Posterior vena cava (tissue), 2 donors: ENCODE results near the gene MYL12A. TPM values are rescaled to one million over a fixed set of nuclear protein-coding genes. Genes with fewer than 3 reads are reported as not detected.
A peak's percentile ranks its signal among the peaks of the same experiment; 100 is the strongest.
"Not testable (repeated sequence)": the region's sequence is repeated elsewhere in the genome, so short reads cannot be mapped to it uniquely, and the experiment has no call there.

ENCODE experiments used
- DNase-seq: peaks from one replicate; pipeline ENCODE4 v3.0.0-alpha.2; 2020; ENCODE audit warnings: low spot score
- intact Hi-C, 2 donors: fragments of 100-400 bp; cut with DNase I; formaldehyde crosslinking; loops; one replicate each; pipeline versions ENCODE4 v1.14.1 to v1.14.2; 2022 to 2023
- total RNA-seq, 2 donors: library from RNA; stranded (reverse); fragmentation: NEBNext Ultra II Directional; extraction: Animal tissue kit (Norgen Biotek cat#: 25700); gene quantifications; one replicate each; pipeline ENCODE4 v1.2.1, GENCODE V29; 2021
- donor health status: DM: yes; HTN: yes; CAD: no.
- donor health status: DM: yes; HTN: yes; CAD: no.

MYL12A gene
- total RNA-seq, 2 donors from 2014 or later = 331 to 410 TPM

DNA sequence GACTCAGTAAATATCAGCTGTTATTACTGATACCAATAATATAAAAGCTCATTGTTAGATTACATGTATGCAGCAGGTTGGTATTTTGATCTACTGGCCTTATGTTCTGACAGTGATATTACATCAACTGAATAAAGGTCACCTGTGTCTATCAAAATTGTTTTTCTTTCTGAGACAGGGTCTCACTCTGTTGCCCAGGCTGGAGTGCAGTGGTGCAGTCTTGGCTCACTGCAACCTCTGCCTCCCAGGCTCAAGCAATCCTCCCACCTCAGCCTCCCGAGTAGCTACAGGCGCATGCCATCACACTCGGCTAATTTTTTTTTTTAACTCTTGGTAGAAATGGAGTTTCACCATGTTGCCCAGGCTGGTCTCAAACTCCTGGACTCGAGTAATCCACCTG is 26.7 kb upstream of the MYL12A start:
- intact Hi-C loops, DNase-seq: not testable (repeated sequence)

GRCh38 chr18:3221496-3221895 is 26.1 kb upstream of the MYL12A start:
- intact Hi-C loops = no loop called here
- DNase-seq = no peak

- DNase-seq = no peak
- intact Hi-C loops = no loop called here
These were observed 24.2 kb upstream of the MYL12A start for GRCh38 chr18:3223356-3223755.

DNA sequence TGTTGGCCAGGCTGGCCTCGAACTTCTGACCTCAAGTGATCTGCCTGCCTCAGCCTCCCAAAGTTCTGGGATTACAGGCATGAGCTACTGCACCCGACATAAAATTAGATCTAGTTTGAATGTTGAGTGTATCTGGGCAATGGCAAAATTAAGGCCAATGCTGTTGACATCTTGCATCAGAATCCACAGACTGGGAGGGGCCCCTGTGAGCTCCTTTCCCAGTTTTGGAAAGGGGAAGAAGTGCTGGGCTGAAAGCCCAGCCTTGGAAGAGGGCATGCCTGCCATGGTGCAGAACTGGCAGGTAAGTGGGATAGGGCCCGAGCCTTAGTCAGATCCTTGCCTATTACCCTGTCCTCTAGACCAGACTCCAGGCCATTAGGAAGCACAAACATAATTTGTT is 23.4 kb upstream of the MYL12A start:
- DNase-seq = no peak
- intact Hi-C loops = no loop called here

DNA sequence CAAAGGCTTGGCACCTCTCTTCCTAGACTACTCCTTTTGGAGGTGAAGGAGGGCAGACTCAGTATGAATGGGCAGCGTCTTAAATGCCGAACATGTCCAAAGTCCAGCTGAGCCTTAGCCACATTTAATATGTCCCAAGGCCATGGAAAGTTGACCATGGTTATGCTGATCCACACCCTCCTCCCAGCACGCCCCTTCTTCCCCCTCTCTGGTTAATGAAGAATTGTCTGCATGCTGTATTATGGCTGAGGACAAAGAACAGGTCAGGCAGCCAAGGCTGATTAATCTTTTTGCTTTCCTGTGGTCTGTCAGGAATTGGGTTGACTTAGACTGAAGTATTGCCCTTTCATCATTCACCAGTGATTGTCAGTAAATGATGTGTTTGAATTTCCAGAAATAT is 22.0 kb upstream of the MYL12A start:
- intact Hi-C loops = no loop called here

GRCh38 chr18:3226048-3226447 is 21.6 kb upstream of the MYL12A start:
- no peak for DNase-seq
- intact Hi-C loops = no loop called here

More for the DNA sequence above, 22.0 kb upstream of the MYL12A start:
- no peak for DNase-seq

GRCh38 chr18:3230401-3231334 is 16.9 kb upstream of the MYL12A start:
- DNase-seq = no peak
- intact Hi-C loops = loop anchor here in 1 of 2 donors (10.0 kb wide), 1 partner anchor 66 kb away; no protein-coding TSS in a partner anchor

GRCh38 chr18:3233004-3233403 is 14.6 kb upstream of the MYL12A start:
- no peak for DNase-seq
- intact Hi-C loops = loop anchor here in 1 of 2 donors (10.0 kb wide), 1 partner anchor 68 kb away; no protein-coding TSS in a partner anchor

DNA sequence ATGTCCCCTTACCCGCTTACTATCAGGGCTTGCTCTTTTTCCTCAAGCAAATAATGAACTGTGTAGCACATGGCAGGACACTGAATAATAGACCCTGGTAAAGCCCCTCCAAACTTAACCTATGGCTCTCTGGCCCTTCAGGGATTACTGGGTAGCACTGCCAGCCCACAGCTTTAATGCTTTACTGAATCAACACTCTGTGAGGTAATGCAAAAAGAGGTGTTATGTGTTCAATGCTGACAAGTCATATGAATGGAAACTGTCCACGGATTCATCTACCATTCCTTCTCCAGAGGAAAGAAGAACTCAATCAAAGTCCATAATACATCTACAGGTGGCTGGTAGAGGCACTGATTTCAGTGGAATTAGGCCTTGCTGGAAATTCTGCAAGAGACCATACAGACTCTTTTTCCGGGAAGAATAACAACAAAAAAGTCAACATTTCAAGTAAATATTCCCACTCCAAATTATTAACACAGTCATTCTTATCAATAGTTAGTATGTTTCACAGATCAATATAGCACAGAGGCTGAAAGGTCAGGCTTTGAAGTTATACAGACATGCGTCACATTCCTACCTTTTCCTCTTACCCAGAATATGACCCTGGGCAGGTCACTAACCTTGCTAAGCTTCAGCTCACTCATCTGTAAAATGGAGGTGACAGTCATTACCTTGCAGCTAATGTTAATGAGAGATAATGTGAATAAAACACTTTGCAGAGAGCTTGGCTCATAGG is 14.0 kb upstream of the MYL12A start:
- intact Hi-C loops = loop anchor here in 1 of 2 donors (10.0 kb wide), 1 partner anchor 69 kb away; no protein-coding TSS in a partner anchor
- no peak for DNase-seq

GRCh38 chr18:3234457-3234856 is 13.1 kb upstream of the MYL12A start:
- intact Hi-C loops = loop anchor here in 1 of 2 donors (10.0 kb wide), 1 partner anchor 70 kb away; no protein-coding TSS in a partner anchor
- no peak for DNase-seq

DNA sequence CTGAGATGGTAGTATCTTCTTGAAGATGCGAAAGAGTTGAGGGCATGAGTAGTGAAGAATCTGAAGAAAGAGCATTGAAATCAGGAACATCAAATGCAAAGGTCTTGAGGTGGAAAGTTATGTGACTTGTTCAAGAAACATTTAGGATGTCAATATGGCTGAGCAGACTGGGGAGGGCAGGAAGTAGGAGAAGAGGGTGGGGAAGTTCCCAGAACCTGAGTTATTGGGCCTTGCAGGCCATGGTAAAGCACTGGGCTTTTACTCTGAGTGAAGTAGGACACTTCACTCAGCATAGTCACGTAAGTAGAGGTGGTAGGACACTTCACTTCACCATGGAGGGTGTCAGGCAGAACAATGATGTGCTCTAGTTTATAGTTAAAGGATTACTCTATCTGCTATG is 11.8 kb upstream of the MYL12A start:
- no peak for DNase-seq
- intact Hi-C loops = loop anchor here in 1 of 2 donors (10.0 kb wide), 1 partner anchor 71 kb away; no protein-coding TSS in a partner anchor

DNA sequence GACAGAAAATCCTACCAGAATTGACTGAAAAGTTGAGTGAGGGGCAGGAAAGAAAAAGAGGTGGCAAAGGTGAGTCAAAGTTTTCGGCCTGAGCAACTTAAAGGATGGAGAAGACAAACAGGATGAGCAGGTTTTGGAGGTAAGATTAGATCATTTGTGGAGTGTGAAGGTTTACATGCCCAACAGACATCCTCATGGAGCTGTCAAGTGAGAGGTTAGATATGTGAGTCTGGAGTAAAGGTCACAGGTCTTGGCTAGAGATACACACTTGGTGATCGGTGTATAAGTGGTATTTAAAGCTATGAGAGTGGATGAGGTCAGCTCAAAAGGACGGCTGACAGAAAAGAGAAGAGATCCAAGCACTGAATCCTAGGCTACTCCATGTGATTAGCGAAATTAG is 11.1 kb upstream of the MYL12A start:
- intact Hi-C loops = loop anchor here in 1 of 2 donors (10.0 kb wide), 1 partner anchor 72 kb away; no protein-coding TSS in a partner anchor
- DNase-seq = no peak

- intact Hi-C loops = loop anchor here in 1 of 2 donors (10.0 kb wide), 1 partner anchor 74 kb away; no protein-coding TSS in a partner anchor
- DNase-seq = no peak
These were observed 8.9 kb upstream of the MYL12A start for GRCh38 chr18:3238742-3239141.

DNA sequence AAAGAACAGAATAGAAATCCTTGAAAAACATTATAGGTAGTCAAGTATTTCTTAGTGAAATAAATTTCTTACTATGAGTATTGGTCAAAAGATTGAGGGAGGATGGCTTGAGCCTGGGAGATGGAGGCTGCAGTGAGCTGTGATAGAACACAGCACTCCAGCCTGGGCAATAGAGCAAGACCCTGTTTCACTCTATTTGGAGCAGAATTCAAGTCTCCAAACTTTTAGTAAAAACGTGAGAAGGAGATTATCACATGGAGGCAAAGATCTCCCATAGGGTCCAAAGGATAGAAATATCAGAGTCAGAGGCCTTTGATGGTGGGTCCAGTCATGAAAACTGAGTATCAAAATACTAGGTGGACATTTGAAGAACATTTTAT is 2.4 kb upstream of the MYL12A start:
- intact Hi-C loops = loop anchor here (5.0 to 10.0 kb wide), 3 partner anchors 90 to 588 kb away; partner anchors contain the start of gene SMCHD1 (in 1 of the 2)
- DNase-seq = no peak

GRCh38 chr18:3245853-3246634 is 1.6 kb upstream of the MYL12A start:
- intact Hi-C loops = loop anchor here (5.0 to 10.0 kb wide), 3 partner anchors 91 to 589 kb away; partner anchors contain the start of gene SMCHD1 (in 1 of the 2)

DNA sequence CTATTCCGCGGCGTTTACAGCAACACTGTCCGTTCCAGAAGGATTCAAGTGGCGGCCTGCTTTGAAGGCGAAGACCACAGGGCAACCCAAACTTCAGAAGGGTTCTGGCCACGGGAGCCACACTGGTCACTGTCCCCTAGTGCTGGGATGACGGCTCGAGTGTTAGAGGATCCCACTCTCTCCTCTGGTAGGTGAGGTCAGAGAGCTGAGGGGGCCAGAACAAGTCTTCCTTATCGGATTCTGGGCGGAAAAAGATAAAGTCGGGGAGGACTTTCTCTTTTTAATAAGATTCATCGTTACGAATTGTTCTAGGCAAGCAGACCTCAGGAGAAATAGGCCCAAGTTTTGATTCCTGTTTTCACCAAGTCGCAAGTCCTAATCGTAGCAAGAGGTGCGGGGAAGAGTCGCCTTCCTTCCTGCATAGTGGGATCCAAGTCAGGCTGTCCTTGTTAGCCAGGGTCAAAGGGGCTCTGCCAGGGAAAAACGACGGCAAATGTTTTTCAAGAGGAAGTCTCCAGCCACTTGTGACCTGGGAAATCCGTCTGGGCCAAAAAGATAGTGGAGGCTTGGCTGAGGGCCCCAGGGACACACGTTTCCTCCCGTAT is 864 bp upstream of the MYL12A start:
- DNase-seq = peak; percentile 83

More at GRCh38 chr18:3245853-3246634, 1.6 kb upstream of the MYL12A start:
- DNase-seq = peak; percentile 97

DNA sequence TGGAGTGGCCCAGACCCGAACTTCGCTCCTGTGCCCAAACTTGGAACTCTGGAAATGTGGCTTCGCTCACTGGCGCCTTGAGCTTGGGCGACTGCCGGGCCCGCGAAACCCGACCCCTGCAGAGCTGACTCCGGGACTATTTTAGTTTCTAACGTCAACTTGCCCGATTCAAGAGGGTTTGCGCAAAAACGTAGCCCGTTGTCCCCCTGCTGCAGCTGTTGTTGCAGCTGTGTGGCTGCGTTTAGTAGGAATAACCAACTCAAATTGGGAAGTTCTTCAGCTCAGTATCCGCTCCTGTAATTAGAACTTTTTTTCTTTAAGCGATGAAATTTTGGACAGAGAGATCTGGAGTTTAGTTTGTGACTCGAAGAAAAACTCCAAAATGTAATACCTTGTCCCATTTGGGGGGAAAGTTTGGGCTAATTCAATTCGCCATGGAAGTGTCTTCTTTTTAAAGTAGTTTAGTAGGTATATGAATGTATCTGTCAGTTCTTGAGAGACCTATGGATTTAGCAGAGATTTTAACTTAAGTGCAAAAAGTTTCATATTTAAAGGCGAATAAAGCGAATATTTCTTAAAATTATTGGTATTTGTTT is 559 bp downstream of the MYL12A start:
- no peak for DNase-seq
- intact Hi-C loops = loop anchor here (5.0 to 10.0 kb wide), 3 partner anchors 93 to 591 kb away; partner anchors contain the start of gene SMCHD1 (in 1 of the 2)

More for the DNA sequence above, 864 bp upstream of the MYL12A start:
- intact Hi-C loops = loop anchor here (5.0 to 10.0 kb wide), 3 partner anchors 92 to 589 kb away; partner anchors contain the start of gene SMCHD1 (in 1 of the 2)
